ENCODE data around the gene SOX14.

GRCh38 chr3:137812023-137812422, 47.9 kb downstream of the SOX14 start:
- TF ChIP-seq CTCF (conservative IDR thresholded peaks at IDR 0.05; ENCODE audit: low read depth, low read length) (no peak), ELK1 (IDR thresholded peaks at IDR 0.05; ENCODE audit: borderline replicate concordance, low read depth, low read length) (no peak), POLR2A (IDR thresholded peaks at IDR 0.05; ENCODE audit: low read depth, low read length) (no peak), RCOR1 (IDR thresholded peaks at IDR 0.05; ENCODE audit: insufficient replicate concordance, low read length) (no peak), SMC3 (IDR thresholded peaks at IDR 0.05; ENCODE audit: low read depth, low read length) (no peak), RFX5 (IDR thresholded peaks at IDR 0.05; ENCODE audit: low read depth, low read length) (no peak), MAZ (IDR thresholded peaks at IDR 0.05; ENCODE audit: borderline replicate concordance, low read depth, low read length) (no peak), USF2 (IDR thresholded peaks at IDR 0.05; ENCODE audit: low read depth, low read length) (no peak), CHD1 (IDR thresholded peaks at IDR 0.05; ENCODE audit: low read depth, low read length) (no peak)

Data from IMR-90 (cell line).